Stomach (tissue), 9 donors: ENCODE data around the gene SYCP2L. TPM values are rescaled to one million over a fixed set of nuclear protein-coding genes. Genes with fewer than 3 reads are reported as not detected.
A peak's percentile ranks its signal among the peaks of the same experiment; 100 is the strongest.
"Not testable (repeated sequence)": the region's sequence is repeated elsewhere in the genome, so short reads cannot be mapped to it uniquely, and the experiment has no call there.

ENCODE experiments used
- DNase-seq, 2 donors: peaks; one replicate each; pipeline versions ENCODE4 v3.0.0 to v3.0.0-alpha.2; 2013 to 2019
- H3K27ac ChIP-seq, 5 donors: fragments of 200-600 bp in 4 of 5; sonication (generic) in 4 of 5; one replicate each; pipeline ENCODE4 v1.5.1; 2013 to 2019; ENCODE audit warnings: mild to moderate bottlenecking in 1 of 5, moderate library complexity in 1 of 5
- H3K27me3 ChIP-seq, 3 donors: fragments of 200-600 bp; sonication (generic); one replicate each; pipeline ENCODE4 v1.5.1; 2017 to 2019; ENCODE audit warnings: mixed run types in 1 of 3
- H3K36me3 ChIP-seq, 4 donors: fragments of 200-600 bp; sonication (generic); 1 replicate in 3 of 4; 2 replicates in 1 of 4; pipeline ENCODE4 v1.5.1; 2016 to 2019
- H3K4me1 ChIP-seq, 4 donors: fragments of 200-600 bp; sonication (generic); one replicate each; pipeline ENCODE4 v1.5.1; 2016 to 2019
- H3K4me3 ChIP-seq, 4 donors: fragments of 200-600 bp; sonication (generic) in 3 of 4; one replicate each; pipeline ENCODE4 v1.5.1; 2016 to 2019; ENCODE audit warnings: mild to moderate bottlenecking in 1 of 4
- H3K9me3 ChIP-seq, 4 donors: fragments of 200-600 bp; sonication (generic); one replicate each; pipeline ENCODE4 v1.5.1; 2016 to 2019
- CTCF ChIP-seq, 7 experiments: fragments of 450-650 bp in 4 of 7; fragments of 200-600 bp in 3 of 7; sonication (generic) in 3 of 7; IDR thresholded peaks; one replicate each; pipeline ENCODE4 v1.5.1; 2016 to 2019; ENCODE audit warnings: antibody characterized with exemption in 7 of 7, control low read depth in 2 of 7, mild to moderate bottlenecking in 1 of 7
- EP300 ChIP-seq: sonication (generic); formaldehyde crosslinking; IDR thresholded peaks from one replicate; pipeline ENCODE4 v1.6.1; 2017; ENCODE audit warnings: antibody characterized with exemption
- POLR2A ChIP-seq, 4 donors: fragments of 450-650 bp; IDR thresholded peaks; one replicate each; pipeline ENCODE4 v1.6.1; 2016; ENCODE audit warnings: antibody characterized with exemption in 4 of 4, control low read depth in 2 of 4, mild to moderate bottlenecking in 1 of 4, moderate library complexity in 1 of 4
- POLR2AphosphoS5 ChIP-seq, 3 donors: sonication (generic); formaldehyde crosslinking; IDR thresholded peaks; one replicate each; pipeline ENCODE4 v1.6.1; 2016; ENCODE audit warnings: antibody characterized with exemption in 3 of 3
- WGBS, 5 donors: extraction: QIAGEN DNeasy Blood & Tissue Kit in 3 of 5; methylation state at CpG; one replicate each; pipeline versions ENCODE4 v1.1.5 to v1.1.7; 2013 to 2018; 5-methylcytosine and 5-hydroxymethylcytosine counted together
- intact Hi-C: fragments of 100-400 bp; cut with DNase I; formaldehyde crosslinking; loops from one replicate; pipeline ENCODE4 v1.15.1; 2023; ENCODE audit warnings: low total_unique reads
- polyA plus RNA-seq, 3 donors: library from polyadenylated mRNA; stranded (reverse); fragments of 200-250 nt; gene quantifications; one replicate each; pipeline ENCODE4 v1.2.3, GENCODE V29; 2013
- total RNA-seq, 5 donors: library from RNA; depleted of rRNA; stranded (reverse); fragments of >200 nt; gene quantifications; one replicate each; pipeline versions ENCODE4 v1.1.0 to v1.2.3, GENCODE V29; 2014 to 2016
- donor health status: healthy with polysubstance abuse.
- donor health status: Bipolar disorder and iron deficiency.
- donor health status: healthy.

The SYCP2L gene
- total and polyA plus RNA-seq, 8 donors, result 0.15 to 2.6 (median 0.58) TPM; not detected in 5

- Histone ChIP-seq H3K9me3 (no peaks in the 10 kb centered on the region), H3K36me3 (no peaks in the 10 kb centered on the region), H3K4me1 (no peaks in the 10 kb centered on the region), H3K4me3 (no peak overlapping the region), H3K27ac (no peak overlapping the region), H3K27me3 (peaks cover 0 to 5% (median 0%) of the 10 kb centered on the region in 3 donors)
- TF ChIP-seq CTCF (IDR thresholded peaks at IDR 0.05) (no peak), EP300 (no peak), POLR2A (IDR thresholded peaks at IDR 0.05) (no peak), POLR2AphosphoS5 (IDR thresholded peaks at IDR 0.05) (no peak)
- no peak for DNase-seq
- 54 to 70% (median 56%) methylated on average over 3 of the region's 3 CpGs for WGBS, 5 donors
- intact Hi-C loops, result no loop called here
These were observed 9.8 kb downstream of the SYCP2L start for GRCh38 chr6:10896691-10897090.

- no peak overlapping the region for H3K27ac ChIP-seq
- no peaks in the 10 kb centered on the region for H3K36me3 ChIP-seq
- no peaks in the 10 kb centered on the region for H3K27me3 ChIP-seq
- no peaks in the 10 kb centered on the region for H3K9me3 ChIP-seq
- DNase-seq, result peak in 1 of 2 donors; percentile 49
- intact Hi-C loops, result no loop called here
- TF ChIP-seq POLR2A (IDR thresholded peaks at IDR 0.05) (no peak), POLR2AphosphoS5 (IDR thresholded peaks at IDR 0.05) (no peak), CTCF (IDR thresholded peaks at IDR 0.05) (no peak), EP300 (no peak)
- no peak overlapping the region for H3K4me3 ChIP-seq
- 71 to 86% (median 77%) methylated on average over 4 of the region's 4 CpGs for WGBS, 5 donors
- H3K4me1 ChIP-seq, result no peaks in the 10 kb centered on the region
These were observed 14.9 kb downstream of the SYCP2L start for GRCh38 chr6:10901770-10902169.

- intact Hi-C loops, result no loop called here
- no peaks in the 10 kb centered on the region for H3K36me3 ChIP-seq
- 92 to 96% (median 94%) methylated on average over 7 of the region's 7 CpGs for WGBS, 5 donors
- TF ChIP-seq POLR2A (IDR thresholded peaks at IDR 0.05) (no peak), POLR2AphosphoS5 (IDR thresholded peaks at IDR 0.05) (no peak), CTCF (IDR thresholded peaks at IDR 0.05) (no peak), EP300 (no peak)
- H3K4me3 ChIP-seq, result no peak overlapping the region
- no peak for DNase-seq
- no peaks in the 10 kb centered on the region for H3K27me3 ChIP-seq
- no peak overlapping the region for H3K27ac ChIP-seq
- H3K4me1 ChIP-seq, result no peaks in the 10 kb centered on the region
- no peaks in the 10 kb centered on the region for H3K9me3 ChIP-seq
These were observed 17.2 kb downstream of the SYCP2L start for GRCh38 chr6:10904015-10904414.

GRCh38 chr6:10908228-10908627, 21.4 kb downstream of the SYCP2L start:
- intact Hi-C loops, result no loop called here
- no peak for DNase-seq
- 50 to 93% (median 87%) methylated on average over 1 of the region's 1 CpG for WGBS, 5 donors
- H3K27me3 ChIP-seq, result no peaks in the 10 kb centered on the region
- H3K36me3 ChIP-seq, result no peaks in the 10 kb centered on the region
- no peaks in the 10 kb centered on the region for H3K4me1 ChIP-seq
- H3K9me3 ChIP-seq, result peaks cover 0 to 2% (median 0%) of the 10 kb centered on the region in 4 donors
- no peak overlapping the region for H3K4me3 ChIP-seq
- no peak overlapping the region for H3K27ac ChIP-seq
- TF ChIP-seq POLR2A (IDR thresholded peaks at IDR 0.05) (no peak), CTCF (IDR thresholded peaks at IDR 0.05) (no peak), POLR2AphosphoS5 (IDR thresholded peaks at IDR 0.05) (no peak), EP300 (no peak)

- DNase-seq, H3K4me1 ChIP-seq, H3K4me3 ChIP-seq, intact Hi-C loops, H3K36me3 ChIP-seq, H3K9me3 ChIP-seq, H3K27me3 ChIP-seq, H3K27ac ChIP-seq: not testable (repeated sequence)
- WGBS, 5 donors, result 92 to 100% (median 97%) methylated on average over 3 of the region's 3 CpGs
These were observed 32.7 kb downstream of the SYCP2L start for GRCh38 chr6:10919520-10919919.
